Epithelial cell of esophagus (primary cell): ENCODE measurements around the gene SLC6A6.

Source experiments
- DNase-seq: peaks from one replicate; pipeline ENCODE4 v3.0.0; 2010; ENCODE audit warnings: low read depth
- H3K4me3 ChIP-seq: 2 replicates; pipeline ENCODE4 v1.5.1; 2011; ENCODE audit warnings: mild to moderate bottlenecking, low read length, control low read depth
- TF ChIP-seq, protein P1 (sequence below): IDR thresholded peaks from 2 replicates; pipeline ENCODE4 v1.5.1; 2011; ENCODE audit warnings: low read depth, mild to moderate bottlenecking, low read length, control low read depth, inconsistent platforms; ENCODE audit not compliant: insufficient read depth; ENCODE audit errors: missing control alignments

Gene SLC6A6

GRCh38 chr3:14519406-14519805 is 117.0 kb downstream of the SLC6A6 start:
- no peak overlapping the region for H3K4me3 ChIP-seq
- DNase-seq: no peak
- TF ChIP-seq, protein P1, sequence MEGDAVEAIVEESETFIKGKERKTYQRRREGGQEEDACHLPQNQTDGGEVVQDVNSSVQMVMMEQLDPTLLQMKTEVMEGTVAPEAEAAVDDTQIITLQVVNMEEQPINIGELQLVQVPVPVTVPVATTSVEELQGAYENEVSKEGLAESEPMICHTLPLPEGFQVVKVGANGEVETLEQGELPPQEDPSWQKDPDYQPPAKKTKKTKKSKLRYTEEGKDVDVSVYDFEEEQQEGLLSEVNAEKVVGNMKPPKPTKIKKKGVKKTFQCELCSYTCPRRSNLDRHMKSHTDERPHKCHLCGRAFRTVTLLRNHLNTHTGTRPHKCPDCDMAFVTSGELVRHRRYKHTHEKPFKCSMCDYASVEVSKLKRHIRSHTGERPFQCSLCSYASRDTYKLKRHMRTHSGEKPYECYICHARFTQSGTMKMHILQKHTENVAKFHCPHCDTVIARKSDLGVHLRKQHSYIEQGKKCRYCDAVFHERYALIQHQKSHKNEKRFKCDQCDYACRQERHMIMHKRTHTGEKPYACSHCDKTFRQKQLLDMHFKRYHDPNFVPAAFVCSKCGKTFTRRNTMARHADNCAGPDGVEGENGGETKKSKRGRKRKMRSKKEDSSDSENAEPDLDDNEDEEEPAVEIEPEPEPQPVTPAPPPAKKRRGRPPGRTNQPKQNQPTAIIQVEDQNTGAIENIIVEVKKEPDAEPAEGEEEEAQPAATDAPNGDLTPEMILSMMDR: no peak

GRCh38 chr3:14520149-14520548 is 117.7 kb downstream of the SLC6A6 start:
- H3K4me3 ChIP-seq: no peak overlapping the region
- TF ChIP-seq, protein P1: no peak
- no peak for DNase-seq

DNA sequence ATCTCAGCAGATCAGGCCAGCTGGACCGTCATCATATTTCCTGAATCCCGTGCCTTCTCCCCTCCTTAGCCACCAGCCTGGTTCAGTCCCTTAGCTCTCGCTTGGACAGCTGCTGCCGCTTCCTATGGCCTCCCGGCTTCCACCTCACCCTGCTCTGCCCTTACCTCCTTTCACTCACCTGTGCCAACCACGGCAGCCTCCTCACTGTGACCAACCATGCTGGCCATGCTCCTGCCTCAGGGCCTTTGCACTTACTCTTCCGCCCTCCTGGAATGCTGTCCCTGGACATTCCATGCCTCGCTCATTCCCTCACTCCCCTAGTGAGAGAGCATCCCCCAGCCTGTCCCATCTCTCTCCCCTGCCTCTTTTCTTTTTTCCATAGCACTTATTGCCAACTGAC is 118.6 kb downstream of the SLC6A6 start:
- H3K4me3 ChIP-seq: no peak overlapping the region
- TF ChIP-seq, protein P1: no peak
- DNase-seq: no peak

DNA sequence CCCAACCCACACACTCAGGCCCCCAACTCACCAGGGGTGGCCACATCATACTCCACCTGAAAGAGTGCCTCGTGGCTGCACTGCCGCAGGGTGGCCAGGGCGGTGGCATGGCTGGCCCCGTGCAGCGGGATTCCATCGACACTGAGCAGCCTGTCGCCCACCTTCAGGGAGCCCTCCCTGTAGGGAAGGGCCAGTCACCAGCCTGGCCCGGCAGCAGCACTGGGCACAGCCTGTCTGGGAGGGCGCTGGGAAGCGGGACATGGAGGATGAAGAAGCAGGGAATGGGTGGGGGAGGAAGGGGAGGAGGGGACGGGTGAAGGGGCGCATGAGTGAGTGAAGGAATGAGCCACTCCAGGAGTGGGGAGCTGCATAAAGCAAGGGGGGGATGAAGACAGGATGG is 119.2 kb downstream of the SLC6A6 start:
- H3K4me3 ChIP-seq: no peak overlapping the region
- TF ChIP-seq, protein P1: no peak
- DNase-seq: no peak

DNA sequence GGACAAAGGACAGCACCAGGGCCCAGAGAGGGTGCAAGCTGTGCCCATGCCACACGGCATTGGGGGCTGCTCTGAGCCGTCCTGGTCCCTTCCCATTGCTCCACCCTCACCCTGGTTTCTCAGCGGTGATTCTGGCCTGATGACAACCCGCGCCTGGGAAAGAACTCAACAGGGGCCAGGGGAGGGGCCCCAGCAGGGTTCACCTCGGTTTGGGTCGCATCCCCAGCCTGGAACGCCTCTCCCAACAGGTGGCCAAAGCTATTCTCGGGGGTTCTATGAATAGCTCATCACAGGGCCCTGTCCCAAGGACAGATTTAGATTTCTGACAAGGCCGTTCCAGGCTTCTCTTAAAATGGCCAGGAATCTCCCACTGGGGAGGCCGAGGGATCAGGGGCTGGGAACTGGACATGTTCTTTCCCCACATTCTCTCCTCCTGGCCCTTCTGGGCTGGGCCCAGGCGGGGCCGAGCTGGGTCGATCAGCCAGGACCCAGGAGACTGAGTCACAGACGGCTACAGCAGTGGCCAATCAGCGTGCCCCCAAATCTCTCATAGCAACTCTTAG is 119.8 kb downstream of the SLC6A6 start:
- TF ChIP-seq, protein P1: no peak
- no peak overlapping the region for H3K4me3 ChIP-seq
- no peak for DNase-seq

- no peak overlapping the region for H3K4me3 ChIP-seq
- DNase-seq: no peak
- TF ChIP-seq, protein P1: no peak
These were observed 120.4 kb downstream of the SLC6A6 start for GRCh38 chr3:14522768-14523167.

DNA sequence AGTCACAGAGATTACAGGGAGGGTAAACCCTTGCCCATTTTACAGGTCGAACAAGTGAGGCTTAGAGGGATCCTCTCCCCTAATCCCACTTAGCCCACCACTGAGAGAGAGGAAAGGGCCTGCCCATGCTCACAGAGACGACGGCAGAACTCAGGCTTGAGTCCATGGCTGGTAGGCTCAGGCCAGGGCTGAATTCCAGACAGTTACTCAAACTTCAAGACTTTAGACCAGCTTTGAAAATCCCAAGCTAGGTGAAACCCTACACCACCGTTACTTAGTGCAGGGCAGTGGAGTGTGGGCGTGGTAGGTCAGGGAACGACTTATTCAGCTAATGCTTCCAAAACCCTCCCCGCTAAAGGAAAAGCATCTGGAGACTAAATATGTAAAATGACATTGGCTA is 121.4 kb downstream of the SLC6A6 start:
- TF ChIP-seq, protein P1: no peak
- DNase-seq: no peak
- no peak overlapping the region for H3K4me3 ChIP-seq
